GM18868 (cell line): ENCODE measurements around the gene PSG11.
"Not testable (repeated sequence)": the region's sequence is repeated elsewhere in the genome, so short reads cannot be mapped to it uniquely, and the experiment has no call there.

Experiments
- ATAC-seq: cut with Tn5 transposase; IDR thresholded peaks from one replicate; pipeline ENCODE4 v1.9.1; 2021; ENCODE audit warnings: mild to moderate bottlenecking, moderate library complexity; ENCODE audit not compliant: unreplicated experiment

The PSG11 gene

GRCh38 chr19:43026369-43026768, at the start of gene PSG11:
Gene PSG11 (minus strand): TSS chr19:43026469. CDS start chr19:43026372, 97 bp downstream.
- not testable (repeated sequence) for ATAC-seq

DNA sequence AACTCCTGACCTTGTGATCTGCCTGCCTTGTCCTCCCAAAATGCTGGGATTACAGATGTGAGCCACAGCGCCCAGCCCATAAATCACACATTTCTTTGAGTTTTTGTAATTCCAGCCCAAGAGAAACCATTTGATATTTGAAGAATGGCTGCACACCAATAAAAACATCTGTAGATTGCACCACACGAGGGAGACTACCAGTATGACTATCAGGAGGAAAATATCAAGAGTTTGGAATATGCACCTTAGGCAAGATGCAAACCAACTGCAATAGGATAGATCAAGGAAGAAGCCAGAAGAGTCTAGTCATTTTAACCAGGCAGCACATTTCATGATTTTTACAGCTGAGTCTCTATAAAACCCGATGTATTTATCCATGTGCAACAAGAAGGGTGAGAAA, 36.1 kb upstream of the PSG11 start:
- ATAC-seq = not testable (repeated sequence)

GRCh38 chr19:43061326-43061725, 35.1 kb upstream of the PSG11 start:
- ATAC-seq = not testable (repeated sequence)

GRCh38 chr19:43060254-43060653, 34.0 kb upstream of the PSG11 start:
- ATAC-seq = not testable (repeated sequence)

GRCh38 chr19:43059482-43059881, 33.2 kb upstream of the PSG11 start:
- ATAC-seq = not testable (repeated sequence)

DNA sequence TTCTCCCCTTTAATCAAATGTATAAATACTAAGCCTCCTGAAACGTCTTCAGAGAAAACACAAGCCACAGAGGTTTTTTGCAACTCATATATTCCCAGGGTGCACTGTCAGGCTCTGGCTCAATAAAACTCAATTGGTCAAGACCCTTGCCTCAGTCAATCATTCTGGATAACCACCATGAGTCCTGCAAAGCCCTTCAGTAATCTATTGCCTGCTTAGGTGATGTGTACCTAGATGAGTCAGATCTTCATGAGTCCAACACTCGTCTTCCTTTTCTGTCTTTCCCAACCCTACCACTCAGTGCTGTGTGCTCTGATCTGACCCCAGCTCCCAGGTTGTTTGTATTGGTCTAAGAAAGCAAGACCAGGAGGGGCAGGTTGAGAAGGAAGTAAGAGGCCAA, 32.2 kb upstream of the PSG11 start:
- not testable (repeated sequence) for ATAC-seq

GRCh38 chr19:43047966-43048365, 21.7 kb upstream of the PSG11 start:
- ATAC-seq = not testable (repeated sequence)

GRCh38 chr19:43046578-43046977, 20.3 kb upstream of the PSG11 start:
- ATAC-seq = not testable (repeated sequence)

GRCh38 chr19:43043492-43044180, 17.4 kb upstream of the PSG11 start:
- not testable (repeated sequence) for ATAC-seq

- ATAC-seq = not testable (repeated sequence)
These were observed 5.4 kb upstream of the PSG11 start for GRCh38 chr19:43031645-43032044.

- no peak for ATAC-seq
These were observed 2.6 kb upstream of the PSG11 start for GRCh38 chr19:43028866-43029265.

DNA sequence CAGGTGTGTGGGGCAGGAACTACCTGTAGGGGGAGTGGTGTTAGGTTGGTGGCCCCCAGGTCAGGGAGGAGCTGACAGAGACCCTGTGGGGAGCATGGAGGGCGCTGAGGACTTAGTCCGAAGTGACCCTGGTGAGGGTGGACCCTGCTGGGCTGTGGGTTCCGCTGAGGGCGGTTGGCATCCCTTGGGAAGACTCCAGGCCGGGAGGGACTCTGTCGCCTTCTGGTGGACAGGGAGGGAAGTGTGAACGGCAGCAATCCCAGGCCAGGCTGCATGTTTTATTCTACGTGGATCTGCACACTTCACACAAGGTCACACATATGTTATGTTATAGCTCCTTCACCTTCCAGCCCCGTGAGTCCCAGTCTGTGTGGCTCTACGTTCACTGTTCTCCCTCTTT, 1.7 kb upstream of the PSG11 start:
- not testable (repeated sequence) for ATAC-seq

DNA sequence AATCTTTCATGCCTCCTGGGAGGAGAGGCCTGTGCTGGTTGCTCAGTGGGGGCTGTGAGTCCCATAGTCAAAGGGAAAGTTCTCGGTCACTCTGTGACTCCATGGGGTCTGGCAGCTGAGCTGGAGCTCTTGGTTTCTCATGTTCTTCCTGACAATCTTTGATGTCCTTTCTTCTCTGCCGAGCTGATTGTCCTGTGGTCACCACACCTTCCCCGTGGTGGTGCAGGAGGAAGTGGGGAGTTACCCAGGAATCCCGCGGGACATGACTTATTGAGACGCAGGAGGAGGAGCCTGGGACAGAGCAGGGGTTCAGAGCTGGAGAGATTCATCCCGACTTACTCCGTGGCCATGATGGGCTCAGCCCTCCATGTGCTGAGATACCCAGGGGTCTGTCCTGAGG, 792 bp upstream of the PSG11 start:
- not testable (repeated sequence) for ATAC-seq

DNA sequence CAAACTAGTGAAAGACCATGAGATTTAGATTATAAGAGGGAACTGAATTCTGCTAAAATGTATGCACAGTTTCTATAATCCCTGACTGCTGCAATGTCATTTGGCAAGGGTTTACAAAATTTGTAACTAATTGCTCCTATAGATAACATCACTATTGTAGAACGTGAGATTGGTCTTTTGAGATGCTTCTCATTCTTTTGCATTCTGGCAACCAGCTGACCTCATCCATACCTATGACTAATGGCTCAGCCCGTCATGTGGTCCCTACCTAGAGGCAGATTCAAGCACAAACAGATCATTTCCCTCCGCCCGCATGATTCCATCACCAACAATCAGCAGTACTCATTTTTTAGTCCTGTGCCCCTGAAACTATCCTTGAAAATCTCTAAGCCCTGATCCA, 4.2 kb downstream of the PSG11 start:
- ATAC-seq = not testable (repeated sequence)

GRCh38 chr19:43021629-43022028, 4.6 kb downstream of the PSG11 start:
- not testable (repeated sequence) for ATAC-seq

DNA sequence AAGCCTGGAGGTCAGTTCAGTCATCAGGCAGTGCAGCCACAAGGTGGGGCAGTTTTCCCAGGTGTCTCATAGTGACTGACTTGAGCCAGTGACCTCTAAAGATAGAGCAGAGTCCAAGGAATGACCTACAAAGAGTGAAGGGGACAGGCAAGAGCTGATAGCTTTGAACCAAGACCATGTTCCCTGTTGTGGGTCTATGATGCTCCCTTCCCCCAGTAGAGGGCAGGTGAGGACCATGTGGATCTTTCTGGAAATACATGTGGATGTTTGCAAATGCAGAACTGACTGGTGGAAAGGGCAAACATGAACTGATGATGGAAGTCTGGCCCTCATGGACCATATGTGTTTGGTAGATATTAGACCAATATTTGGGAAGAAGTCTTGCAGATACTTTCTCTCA, 6.7 kb downstream of the PSG11 start:
- ATAC-seq = not testable (repeated sequence)

- not testable (repeated sequence) for ATAC-seq
These were observed 20.4 kb downstream of the PSG11 start for GRCh38 chr19:43005841-43006240.

- ATAC-seq = not testable (repeated sequence)
These were observed 21.4 kb downstream of the PSG11 start for GRCh38 chr19:43004846-43005245.

GRCh38 chr19:43003634-43004033, 22.6 kb downstream of the PSG11 start:
- not testable (repeated sequence) for ATAC-seq

- ATAC-seq = not testable (repeated sequence)
These were observed 23.3 kb downstream of the PSG11 start for GRCh38 chr19:43002948-43003347.

GRCh38 chr19:42996161-42996560, 30.1 kb downstream of the PSG11 start:
- not testable (repeated sequence) for ATAC-seq

- ATAC-seq = not testable (repeated sequence)
These were observed 34.2 kb downstream of the PSG11 start for GRCh38 chr19:42992029-42992604.
